ENCODE data around the gene PEX3.
"Not testable (repeated sequence)": the region's sequence is repeated elsewhere in the genome, so short reads cannot be mapped to it uniquely, and the experiment has no call there.

PEX3 gene

DNA sequence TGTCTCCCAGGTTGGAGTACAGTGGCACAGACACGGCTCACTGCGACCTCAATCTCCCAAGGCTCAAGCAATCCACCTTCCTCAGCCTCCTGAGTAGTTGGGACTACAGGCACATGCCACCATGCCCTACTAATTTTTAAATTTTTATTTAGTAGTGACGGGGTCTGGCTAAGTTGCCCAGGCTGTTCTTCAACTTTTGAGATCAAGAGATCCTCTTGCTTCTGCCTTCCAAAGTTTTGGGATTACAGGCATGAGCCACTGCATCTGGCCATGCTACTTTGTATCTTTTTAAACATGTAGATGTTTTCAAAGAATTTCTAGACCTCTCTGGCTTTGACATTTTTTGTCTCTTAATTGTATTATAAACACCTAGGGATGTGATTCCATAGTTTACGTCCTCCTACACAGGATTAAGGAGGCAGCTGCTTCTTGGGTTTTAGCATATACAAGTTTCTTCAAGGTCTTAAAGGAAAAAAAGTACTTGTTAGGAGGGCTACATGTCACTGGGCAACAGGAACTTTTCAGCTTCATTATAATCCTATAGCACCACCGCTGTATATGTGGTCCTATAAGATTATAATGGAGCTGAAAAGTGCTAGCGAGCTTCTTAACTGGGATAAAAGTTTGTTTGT, 1.4 kb upstream of the PEX3 start:
- DNase-seq, result no peak

DNA sequence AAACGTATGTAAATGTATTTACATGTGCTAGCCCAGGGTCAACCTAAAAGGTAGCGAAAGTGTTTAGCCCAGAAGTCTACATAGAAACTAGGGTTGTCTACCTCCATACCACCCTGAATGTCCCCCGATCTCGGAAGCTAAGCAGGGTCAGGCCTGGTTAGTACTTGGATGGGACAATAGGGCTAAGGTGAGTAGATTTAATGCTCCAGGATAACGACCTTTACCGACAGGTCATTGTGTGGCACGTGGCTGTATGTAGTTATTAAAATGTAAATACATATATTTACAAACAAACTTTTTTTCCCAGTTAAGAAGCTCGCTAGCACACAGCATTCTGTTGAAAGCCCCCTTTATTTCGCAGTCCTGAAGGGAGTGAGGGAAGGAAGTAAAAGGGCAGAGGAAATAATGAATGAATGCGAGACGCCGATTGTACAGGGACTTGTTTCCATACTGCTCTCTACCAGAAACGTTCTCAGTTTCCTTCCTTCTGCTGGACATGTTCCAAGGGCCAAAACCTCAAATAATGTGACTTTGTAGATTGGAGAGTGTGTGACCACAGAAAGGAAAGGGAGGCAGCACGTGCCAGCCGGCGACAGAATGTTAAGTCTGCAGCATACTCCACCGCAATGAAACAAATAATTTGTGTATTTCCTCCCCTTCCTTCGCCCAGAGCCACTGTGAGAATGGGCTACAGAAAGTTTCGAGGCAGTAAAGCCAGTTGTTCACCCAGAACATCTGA, 722 bp upstream of the PEX3 start:
- no peak for DNase-seq

DNA sequence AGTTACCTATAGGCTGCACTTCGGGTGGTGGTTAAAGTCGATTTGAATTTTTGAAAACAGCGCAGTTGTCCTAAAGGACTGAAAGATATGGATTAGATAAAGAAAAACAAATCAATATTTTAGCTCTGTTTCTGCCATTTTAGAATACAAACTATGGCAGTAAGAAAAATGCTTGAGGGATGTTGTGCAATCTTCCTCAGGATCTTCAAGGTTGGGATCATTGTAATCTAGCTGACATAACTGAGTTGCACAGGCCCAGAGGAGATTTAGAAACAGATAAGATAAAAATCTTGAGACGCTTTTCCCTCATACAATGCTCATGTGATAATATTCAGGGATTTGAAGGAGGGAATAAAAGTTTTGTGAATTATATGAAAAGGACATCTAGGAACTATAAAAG, 926 bp downstream of the PEX3 start:
- DNase-seq, result no peak

DNA sequence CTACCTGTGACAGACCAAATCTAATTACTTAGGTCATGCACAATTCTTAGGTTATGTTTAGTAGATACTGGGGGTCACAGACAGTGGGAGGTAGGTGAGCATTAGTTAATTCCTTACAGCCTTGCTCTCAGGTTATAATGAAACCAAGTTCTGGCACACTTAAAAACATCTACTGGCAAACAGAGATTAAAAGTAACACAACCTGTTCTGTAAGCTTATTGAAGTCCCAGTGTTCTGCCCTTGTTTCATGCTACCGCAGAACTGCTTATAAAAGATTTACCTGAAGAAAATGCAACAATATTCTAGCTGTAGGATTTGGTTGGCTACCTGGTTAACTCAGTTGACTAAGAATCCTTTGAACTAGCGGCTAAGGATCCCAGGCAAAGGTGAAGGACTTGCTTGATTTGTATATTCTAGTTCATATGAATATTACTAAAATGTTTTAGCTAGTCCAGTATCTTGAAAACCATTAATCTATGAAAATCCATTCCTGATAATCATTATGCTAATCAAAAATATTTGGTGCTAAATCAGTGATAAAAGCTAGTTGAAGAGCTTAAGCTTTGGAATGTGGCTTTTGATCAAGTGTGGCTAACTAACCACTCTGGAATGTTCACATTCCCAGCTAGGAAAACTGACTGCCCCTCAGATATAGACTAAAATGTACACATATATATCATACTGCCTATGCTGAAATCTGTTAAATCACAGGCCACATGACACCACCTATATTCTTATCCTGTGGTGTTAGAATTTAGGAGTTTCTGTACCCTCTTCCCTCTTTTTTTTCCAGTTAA, 7.2 kb downstream of the PEX3 start:
- DNase-seq, result no peak

DNA sequence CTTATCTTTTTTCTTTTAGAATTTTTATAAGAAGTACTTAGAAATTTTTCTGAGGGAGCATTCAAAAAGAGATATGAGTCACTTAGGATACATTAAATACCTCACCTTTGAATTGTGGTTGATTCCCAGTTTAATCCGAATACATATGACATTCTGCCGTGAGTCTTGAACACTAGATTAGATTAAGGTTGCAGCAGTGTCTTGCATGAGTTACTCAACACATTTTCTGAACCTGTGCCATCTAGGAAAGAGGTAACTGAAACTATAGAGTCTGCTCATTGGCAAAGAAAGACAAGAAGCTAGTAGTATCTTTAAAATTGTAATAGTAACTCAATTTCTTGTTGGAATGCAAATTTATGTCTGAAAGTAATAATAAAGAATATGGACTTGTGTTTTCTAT, 14.9 kb downstream of the PEX3 start:
- DNase-seq, result no peak

DNA sequence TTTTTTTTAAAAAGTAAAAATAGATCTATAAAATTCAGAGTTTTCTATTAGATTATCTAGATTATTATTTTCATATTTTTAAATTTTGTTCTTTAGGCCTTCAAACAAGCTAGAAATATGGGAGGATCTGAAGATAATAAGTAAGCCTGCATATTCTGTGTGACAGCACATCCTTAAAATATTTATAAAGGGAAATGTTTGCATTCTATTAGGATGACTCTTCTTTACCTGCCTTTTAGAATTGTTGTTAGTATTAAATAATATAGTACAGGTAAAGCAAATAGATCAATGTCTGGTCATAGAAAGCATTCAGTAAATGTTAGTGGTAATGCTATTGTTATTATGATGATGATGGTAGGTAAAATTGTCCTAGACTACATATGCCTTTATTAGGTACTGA, 17.4 kb downstream of the PEX3 start:
- DNase-seq, result no peak

DNA sequence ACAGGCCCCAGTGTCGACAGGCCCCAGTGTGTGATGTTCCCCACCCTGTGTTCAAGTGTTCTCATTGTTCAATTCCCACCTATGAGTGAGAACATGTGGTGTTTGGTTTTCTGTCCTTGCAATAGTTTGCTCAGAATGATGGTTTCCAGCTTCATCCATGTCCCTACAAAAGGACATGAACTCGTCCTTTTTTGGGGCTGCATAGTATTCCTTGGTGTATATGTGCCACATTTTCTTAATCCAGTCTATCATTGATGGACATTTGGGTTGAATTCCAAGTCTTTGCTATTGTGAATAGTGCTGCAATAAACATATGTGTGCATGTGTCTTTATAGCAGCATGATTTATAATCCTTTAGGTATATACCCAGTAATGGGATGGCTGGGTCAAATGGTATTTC, 18.2 kb downstream of the PEX3 start:
- DNase-seq, result not testable (repeated sequence)

DNA sequence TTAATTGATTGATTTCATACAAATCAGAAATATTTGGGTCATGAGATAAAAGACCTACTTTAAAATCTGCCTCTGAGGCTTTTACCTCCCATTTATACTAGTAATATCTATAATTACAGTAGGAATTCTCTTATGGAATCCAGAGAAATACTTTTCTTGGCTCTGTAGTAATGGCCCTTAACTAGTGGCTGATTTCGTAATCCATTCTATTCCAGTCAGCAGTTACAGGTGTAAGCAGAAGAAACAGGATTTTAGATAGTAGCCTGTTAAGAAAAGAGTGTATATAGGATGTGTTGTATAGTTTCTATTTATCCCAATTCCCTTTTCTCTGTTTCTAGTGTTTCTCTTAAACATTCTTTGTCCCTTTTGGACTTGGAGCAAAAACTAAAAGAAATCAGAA, 21.2 kb downstream of the PEX3 start:
- DNase-seq, result no peak

DNA sequence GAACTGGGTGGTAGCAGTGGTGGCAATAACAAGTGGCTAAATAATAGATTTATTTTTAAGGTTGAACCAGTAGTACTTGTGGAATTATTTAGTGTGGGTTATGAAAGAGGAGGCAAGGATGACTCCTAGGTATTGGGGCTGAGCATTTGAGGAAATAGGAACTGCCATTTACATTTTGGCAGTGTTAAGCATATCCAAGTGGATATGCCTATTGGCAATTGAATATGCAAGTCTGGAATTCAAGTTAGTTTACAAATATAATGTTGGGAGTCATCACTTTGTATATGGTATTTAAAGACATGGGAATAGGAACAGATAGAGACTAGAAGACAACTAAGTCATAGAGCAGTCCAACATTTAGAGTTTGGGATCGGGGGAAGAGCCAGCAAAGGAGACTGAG, 25.9 kb downstream of the PEX3 start:
- DNase-seq, result no peak

DNA sequence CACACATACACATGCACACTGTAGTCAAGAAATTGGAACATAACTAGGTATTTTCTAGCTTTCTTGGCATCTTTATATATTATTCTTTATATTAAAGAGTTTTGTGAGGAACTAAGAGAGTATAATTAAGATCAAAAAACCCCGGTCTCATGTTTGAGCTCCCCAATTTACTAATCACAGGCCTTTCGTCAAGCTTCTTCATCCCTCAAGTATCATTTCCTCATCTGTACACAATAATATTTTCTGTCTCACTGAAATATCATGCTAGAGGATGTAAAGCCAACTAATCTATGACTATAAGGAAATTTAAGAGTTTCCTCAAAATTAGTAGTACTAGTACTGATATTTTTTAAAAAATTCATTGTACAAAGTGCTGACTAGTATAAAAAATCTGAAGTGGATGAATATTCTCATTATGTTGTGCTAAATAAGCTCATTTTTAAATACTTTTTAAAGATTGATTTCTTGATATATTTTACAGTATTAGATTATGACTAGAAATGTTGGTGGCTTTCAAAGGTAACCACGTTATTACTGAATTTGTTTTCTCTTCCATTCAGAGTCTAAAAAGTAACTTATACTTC, 28.0 kb downstream of the PEX3 start:
- DNase-seq, result no peak

DNA sequence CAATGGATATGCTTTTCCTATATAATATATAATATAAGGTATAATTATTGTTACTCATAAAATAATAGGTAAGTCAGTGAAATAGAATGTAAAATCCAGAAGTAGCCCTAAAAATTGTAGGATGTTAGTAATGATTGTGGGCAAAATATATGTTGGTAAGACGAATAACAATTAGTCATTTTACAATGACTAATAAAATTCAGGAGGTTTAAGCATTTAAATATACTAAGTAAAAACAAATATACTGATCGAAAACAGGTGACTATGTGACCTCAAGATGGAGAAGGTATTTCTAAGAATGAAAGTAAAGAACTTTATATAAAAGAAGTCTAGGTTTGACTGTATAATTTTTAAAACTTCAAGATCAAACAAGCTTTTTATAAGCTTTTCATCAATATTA, 32.0 kb downstream of the PEX3 start:
- no peak for DNase-seq

DNA sequence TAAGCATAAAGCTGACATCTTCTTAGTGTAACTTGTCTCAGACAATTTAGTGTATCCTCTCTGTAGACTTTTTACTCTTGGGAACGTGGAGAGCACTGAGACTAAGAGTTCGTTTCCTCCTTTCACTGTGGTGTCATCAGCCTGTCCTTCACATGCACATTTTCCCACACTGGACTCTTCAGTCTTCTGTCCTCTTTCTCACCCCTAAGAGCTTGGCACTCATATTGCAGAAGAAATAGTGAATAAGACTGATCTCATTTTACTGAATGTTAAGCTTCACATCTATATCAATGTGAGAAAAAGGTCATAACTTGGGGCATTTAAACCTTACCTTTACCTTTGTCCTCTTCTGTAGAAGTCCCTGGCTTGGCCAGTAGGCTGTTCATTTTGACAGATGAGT, 35.4 kb downstream of the PEX3 start:
- DNase-seq, result no peak

DNA sequence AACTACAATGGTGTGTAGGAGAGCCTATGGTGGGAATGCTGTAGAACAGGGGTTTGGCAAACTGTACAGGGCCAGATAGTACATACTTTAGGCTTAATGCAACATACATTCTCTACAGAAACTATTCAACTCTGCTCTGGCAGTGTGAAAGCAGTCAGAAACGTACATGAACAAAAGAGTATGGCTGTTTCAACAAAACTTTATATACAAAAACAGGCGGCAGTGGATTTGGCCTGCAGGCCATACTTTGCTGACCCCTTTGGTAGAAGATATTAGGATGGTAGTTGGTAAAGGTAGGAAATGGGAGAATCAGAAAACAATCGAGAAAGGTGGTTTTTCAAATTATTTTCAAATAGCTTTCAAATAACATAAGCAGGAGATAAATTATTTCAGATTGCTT, 36.1 kb downstream of the PEX3 start:
- no peak for DNase-seq

DNA sequence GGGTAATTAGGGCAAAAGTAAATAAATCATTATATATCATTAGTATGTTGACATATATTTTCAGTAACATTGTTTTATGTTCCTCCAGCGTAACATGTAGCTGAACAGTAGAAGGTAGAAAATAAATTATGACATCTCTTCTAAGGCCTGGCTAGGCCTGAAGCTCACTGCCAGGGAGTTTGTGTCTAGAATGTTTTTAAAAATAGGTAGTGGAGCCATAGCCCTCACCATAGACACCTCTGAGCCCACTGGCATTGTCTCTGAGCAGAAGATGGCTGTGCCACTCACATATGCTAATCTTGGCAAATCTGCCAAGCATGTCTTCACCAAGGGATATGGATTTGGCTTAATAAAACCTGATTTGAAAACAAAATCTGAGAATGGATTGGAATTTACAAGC, 39.6 kb downstream of the PEX3 start:
- no peak for DNase-seq

DNA sequence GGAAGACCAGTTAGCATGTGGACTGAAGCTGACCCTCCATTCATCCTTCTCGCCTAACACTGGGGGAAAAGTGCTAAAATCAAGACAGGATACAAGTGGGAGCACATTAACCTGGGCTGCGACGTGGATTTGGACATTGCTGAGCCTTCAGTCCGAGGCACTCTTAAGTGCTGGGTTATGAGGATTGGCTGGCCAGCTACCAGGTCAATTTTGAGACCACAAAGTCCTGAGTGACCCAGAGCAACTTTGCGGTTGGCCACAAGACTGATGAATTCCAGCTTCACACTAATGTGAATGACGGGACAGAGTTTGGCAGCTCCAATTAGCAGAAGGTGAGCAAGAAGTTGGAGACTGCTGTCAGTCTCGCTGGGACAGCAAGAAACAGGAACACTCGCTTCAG, 40.2 kb downstream of the PEX3 start:
- no peak for DNase-seq

DNA sequence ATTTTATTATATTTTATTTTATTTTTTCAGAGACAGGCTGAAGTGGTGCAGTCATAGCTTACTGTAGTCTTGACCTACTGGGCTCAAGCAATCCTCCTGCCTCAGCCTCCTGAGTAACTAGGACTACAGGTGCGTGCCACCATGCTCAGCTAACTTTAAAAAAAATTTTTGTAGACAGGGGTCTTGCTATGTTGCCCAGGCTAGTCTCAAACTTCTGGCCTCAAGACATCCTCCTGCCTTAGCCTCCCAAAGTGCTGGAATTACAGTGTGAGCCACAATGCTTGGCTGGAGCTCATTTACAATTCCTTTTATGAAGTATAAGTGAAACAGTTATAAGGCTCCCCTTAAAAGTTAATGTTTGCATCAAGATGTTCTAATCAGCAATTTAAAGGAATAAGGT, 46.4 kb downstream of the PEX3 start:
- DNase-seq, result no peak

DNA sequence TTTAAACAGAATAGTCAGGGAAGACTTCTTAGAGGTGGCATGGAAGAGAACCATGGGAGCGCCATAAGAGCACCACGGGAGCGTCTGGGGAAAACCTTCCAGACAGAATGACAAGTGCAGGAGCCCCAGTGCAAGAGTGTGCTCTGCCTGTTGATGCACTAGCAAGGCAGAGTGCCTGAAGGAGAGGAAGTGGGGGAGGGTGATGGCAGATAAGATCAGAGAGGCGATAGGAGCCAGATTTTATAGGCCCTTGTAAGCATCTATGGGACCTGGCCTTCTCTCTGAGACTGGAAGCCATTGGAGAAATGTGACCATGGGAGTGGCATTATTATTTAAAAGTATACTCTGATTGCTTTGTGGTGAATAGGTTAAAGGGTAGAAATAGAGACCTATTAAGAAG, 47.8 kb downstream of the PEX3 start:
- no peak for DNase-seq

DNA sequence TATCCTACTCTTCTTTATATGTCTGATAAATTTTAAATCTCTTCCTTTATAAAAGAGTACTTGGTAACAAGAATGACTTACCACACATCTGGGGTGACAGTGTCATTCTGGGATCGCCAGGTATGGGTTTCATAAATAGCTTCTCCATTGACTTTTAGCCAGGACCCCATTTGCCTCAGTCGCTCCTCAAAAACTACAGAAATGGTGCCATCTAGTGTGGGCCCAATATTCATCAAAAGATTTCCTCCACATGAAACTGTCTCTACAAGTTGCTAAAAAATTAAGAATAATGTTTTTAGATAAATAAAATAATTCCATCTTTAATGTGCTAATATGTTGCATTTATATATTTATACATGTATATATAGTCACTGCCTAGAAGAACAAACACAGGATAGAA, 51.2 kb downstream of the PEX3 start:
- DNase-seq, result no peak

DNA sequence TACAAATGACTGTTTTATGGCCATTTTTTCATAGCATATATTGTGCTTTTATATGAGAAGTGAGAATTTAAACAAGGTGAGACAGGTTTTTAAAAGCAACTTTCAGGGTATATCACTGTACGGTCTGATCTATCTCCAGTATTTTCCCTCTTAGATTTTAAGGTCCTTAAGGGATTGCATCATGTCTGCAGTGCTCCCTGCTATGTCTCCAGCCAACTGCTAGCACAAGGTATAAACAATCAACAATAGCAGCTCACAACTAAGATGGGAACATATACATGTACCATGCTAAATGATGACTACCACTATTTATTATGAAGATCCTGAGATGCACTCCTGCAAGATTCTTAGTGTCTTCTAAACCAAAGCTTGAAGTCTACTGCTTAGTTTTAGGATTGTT, 53.8 kb downstream of the PEX3 start:
- DNase-seq, result no peak

DNA sequence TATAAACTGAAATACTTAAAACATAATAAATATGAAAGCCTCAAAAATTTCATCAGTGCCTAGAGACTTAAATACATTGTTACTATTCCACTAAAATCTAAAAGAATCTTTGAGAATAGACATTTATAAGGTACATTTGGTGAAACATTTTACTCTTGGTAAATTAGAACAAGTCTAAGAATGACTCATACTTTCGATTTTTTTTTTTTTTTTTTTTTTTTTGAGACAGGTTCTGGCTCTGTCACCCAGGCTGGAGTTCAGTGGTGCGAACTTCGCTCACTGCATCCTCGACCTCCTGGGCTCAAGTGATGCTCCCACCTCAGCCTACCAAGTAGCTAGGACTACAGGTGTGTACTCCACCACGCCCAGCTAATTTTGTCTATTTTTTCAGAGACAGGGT, 54.5 kb downstream of the PEX3 start:
- DNase-seq, result no peak

DNA sequence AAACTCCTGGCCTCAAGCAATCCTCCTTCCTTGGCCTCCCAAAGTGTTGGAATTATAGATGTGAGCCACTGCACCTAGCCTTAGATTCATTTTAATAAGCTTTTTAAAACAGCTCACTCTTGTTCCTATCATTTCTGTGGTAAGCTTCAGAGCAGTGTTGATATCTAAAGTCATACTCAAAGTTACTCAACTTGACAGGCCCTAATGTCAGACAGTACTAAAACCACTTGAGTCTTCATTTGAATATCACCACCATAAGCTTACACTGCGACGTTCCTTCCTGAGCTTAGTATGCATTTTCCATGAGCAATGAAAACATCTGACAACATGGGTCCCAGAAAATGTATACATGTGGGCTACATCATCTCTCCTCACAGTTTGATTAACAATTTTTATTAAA, 54.9 kb downstream of the PEX3 start:
- DNase-seq, result no peak

DNA sequence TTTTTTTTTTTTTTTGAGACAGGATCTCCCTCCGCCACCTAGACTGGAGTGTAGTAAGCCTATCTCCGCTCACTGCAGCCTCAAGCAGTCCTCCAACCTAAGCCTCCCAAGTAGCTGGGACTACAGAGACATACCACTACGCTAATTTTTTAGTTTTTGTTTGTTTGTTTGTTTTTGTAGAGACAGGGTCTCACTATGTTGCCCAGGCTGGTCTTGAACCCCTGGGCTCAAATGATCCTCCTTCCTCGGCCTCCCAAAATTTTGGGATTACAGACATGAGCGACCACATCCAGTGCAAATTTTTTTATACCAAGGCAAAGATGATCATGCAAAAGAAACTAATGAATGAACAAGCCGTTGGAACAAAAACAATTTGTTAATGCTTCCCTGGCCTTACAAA, 55.6 kb downstream of the PEX3 start:
- no peak for DNase-seq

DNA sequence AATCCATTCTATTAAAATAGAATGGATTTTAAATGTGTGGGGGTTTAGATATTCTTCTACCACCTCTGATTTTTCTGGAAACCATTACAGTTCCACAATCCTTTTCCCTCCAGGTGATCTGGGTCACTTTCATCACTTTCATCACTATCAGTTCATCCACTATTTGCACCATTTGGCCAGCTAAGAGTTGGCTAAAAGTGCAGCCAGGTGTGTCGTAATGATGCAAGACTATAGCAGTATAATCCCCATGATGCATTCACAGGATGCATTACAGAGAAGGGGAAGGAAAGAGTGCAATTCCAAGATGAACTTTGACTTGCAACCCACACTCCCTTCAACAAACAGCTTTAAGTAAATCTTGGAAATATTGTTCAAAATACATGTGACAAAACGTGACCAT, 56.0 kb downstream of the PEX3 start:
- DNase-seq, result no peak
